ENCODE measurements around the gene SCYL1.

SCYL1 gene

DNA sequence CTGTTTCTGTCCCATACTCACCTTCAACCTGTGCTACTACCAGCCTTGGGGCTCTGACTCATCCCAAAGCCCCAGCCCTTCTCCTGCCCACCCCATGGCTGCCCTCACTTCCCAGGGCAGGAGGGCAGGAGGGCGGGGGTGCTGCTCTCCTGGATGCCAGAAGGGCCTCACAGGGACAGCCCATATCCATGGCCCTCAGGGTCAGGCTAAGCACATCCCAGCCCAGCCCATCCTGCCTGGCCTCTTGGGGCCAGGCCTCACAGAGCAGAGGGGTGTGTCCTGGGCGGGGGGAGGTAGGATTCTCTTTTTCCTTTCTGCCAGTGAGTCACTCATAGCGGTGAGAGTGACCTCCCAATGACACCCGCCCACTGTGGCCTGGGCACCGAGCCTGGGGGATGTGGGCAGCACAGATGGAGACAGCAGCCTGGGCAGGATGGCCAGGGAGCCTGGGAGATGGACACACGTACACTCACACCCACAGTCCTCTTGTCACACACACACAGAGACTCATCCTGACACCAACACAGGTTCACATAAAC is 30.9 kb downstream of the SCYL1 start:
- no peak for DNase-seq

DNA sequence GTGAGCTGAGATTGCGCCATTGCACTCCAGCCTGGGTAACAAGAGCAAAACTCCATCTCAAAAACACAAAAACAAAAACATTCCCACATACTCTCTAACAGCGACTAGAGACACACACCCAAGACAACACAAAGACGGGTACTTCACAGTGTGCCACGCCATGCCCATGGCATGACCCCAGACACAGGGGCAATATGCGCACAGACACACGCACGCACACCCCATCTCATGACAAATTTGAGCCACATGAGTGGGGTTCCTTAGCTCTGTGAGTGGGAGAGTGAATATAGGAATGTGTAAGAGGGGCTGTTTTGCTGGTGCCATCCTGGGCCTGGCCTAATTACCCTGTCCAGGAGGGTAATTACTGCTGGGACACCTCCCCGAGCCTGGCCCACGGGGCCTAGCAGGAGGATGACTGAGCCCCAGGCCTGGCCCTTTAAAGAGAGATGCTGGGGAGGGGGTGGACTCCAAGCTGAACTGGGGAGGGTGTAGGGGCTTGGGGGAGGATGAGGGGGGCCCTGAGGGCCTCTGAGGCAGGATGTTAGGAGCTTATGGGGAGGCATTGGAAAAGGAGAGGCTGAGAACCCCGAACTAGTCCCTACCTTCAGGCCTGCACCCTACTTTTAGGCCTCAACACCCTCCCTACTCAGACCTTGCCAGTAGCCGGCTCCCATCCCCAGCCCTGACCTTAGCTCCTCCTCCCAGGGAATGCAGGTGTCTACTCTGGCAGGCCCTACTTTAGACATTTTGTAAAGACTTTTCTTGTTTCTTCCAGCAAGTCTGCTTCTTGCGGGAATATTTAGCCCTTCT is 31.8 kb downstream of the SCYL1 start:
- no peak for DNase-seq

- no peak for DNase-seq
Measured at GRCh38 chr11:65557280-65558001, 32.6 kb downstream of the SCYL1 start.

GRCh38 chr11:65558002-65558929 is 33.4 kb downstream of the SCYL1 start, which contains the start of gene LTBP3:
Gene LTBP3, minus strand, starts transcription at chr11:65558359. Its CDS starts 400 bp downstream, at chr11:65557959.
- peak in 1 of 2 donors; percentile 46 for DNase-seq

GRCh38 chr11:65558930-65559509 is 34.1 kb downstream of the SCYL1 start:
- DNase-seq: no peak

DNA sequence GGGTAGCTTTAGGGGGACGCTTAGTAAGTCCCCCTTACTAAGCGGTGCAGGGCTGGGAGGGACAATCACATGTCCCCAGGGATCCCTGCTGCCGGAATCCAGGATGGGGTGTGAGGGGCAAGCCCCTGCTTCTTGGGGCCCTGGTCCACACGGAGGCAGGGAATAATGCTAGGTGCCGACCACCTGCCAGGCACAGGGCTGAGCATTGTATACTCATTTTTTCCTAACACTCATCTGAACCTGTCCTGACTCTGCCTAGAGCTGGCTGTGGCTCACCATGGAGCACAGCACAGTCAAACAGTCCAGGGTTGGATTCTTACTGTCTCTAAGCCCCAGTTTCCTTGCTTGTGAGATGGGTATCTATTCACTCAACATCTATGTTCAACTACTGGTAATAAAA is 34.7 kb downstream of the SCYL1 start:
- no peak for DNase-seq

- no peak for DNase-seq
Measured at GRCh38 chr11:65559951-65560537, 35.2 kb downstream of the SCYL1 start.

DNA sequence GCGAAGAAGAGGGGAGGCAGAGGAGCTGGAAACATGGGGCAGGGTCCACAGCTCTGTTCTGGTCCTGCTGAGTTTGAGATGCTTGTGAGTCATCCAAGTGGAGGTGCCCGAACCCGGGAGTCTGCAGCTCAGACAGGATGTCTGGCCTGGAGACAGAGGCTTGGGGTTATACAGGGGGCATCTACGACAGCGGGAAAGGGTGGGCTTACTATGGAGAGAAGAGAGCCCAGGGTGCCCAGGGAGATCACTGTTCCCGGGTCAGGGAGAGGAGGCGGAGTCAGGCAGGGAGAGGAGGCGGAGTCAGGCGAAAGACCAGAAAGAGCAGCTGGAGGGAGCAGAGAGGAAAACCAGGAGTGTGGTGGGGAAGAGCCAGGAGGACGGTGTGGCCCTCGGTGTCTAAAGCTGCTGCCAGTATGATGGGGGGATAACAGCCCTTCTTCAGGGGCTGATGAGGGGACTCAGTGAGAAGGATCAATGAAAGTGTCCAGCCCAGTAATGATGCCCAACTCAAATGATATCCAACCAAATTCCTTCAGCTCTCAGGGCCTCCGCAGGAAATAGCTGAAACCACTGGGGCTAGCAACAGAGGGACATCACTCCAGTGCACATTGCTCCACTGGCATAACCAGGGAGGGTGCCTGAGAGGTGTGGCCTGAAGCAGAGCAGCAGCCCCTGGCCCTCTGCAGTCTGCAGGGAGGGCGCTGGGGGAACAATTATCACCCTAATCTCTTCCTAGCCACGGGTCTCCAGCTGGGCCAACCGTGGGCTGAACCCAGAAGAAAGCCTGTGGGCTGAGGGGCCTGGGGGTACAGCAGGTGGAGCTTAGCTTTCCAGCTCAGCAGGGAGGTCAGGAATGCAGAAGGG is 35.9 kb downstream of the SCYL1 start:
- DNase-seq: no peak

GRCh38 chr11:65562020-65562419 is 37.1 kb downstream of the SCYL1 start:
- no peak for DNase-seq

DNA sequence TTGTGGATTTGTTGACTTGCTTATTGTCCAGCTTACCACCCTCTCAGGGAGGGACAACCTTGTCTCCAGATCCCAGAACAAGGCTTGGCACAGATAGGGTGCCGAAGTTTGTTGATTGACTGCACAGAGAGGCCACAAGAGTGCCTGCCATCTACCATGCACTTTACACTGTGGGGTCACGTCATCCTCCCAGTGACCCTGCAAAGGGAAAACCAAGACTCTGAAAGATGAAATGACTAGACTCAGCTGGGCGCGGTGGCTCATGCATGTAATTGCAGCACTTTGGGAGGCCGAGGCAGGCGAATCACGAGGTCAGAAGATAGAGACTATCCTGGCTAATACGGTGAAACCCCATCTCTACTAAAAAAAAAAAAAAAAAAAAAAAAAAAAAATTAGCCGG is 37.9 kb downstream of the SCYL1 start:
- no peak for DNase-seq

DNA sequence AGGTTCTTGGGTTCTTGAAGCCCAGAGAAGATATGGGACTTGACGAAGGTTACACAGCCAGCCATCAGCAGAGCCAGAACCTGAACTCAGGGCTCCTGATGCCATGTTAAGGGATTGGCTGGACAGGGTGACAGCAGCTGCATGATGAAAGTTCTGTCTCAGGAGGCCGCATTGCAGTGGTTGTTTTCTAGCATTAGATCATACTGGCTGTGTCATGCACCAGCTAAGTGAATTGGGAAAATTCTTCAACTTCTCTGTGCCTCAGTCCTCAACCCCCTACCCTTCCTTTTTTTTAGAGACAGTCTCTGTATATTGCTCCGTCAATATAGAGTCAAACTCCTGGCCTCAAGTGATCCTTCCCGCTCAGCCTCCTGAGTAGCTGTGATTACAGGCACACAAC is 38.7 kb downstream of the SCYL1 start:
- DNase-seq: no peak

- peak in 1 of 2 donors; percentile 55 for DNase-seq
Measured at GRCh38 chr11:65564879-65565559, 40.1 kb downstream of the SCYL1 start.

GRCh38 chr11:65565624-65566453 is 41.0 kb downstream of the SCYL1 start:
- DNase-seq: peak; percentile 76 to 83

- no peak for DNase-seq
Measured at GRCh38 chr11:65569164-65569972, 44.5 kb downstream of the SCYL1 start.

DNA sequence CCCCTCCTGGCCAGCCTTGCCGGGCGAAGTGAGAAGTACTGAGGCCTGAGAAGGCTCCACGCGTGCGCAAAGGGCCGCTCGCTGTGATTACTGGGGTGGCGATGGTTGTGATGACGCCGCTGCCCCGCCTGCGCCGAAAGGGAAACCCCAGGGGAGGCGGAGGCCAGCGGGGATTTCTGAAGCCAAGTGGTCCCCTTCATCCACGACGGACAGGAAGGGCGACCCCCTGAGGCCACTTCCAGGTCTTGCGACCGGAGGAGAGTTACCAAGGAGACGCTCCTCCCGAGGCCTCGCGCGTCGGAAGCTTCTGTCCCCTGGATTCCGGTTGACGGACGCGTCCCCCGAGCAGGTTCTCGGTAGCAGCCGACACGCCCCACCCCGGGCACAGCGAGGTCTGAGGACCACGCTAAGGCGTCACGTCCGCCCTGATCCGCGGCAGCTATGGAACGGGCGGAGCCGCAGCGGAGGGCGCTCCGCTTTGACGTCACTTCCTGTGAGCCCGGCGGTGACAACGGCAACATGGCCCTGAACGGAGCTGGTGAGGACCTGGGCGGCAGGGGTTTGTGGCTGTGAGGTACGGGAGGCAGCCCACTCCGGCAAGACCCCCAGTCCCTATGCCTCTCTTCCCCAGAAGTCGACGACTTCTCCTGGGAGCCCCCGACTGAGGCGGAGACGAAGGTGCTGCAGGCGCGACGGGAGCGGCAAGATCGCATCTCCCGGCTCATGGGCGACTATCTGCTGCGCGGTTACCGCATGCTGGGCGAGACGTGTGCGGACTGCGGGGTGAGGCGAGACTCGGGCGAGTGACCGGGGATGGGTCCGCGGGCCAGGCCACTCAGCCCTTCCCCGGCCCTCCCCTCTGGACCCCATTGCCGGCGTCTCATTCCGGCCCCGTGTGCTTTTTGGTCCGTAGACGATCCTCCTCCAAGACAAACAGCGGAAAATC is 45.4 kb downstream of the SCYL1 start, which contains the start of gene ZNRD2:
TSS of gene ZNRD2 (plus strand) at position 505 of the 946 bp plus-strand sequence. CDS start at position 520, 15 bp downstream.
- DNase-seq: peak; percentile 98 to 99

DNA sequence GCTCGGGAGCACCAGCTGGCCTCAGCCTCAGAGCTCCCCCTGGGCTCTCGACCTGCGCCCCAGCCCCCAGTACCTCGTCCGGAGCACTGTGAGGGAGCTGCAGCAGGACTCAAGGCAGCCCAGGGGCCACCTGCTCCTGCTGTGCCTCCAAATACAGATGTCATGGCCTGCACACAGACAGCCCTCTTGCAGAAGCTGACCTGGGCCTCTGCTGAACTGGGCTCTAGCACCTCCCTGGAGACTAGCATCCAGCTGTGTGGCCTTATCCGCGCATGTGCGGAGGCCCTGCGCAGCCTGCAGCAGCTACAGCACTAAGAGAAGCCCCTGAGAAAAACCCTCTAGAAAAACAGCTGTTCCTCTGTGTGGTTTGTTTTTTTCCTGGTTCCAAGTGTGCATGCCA is 46.5 kb downstream of the SCYL1 start:
- DNase-seq: no peak

GRCh38 chr11:65571940-65572339 is 47.1 kb downstream of the SCYL1 start:
- DNase-seq: no peak

All from CD4-positive, alpha-beta T cell treated with Interleukin-4 for 1 hour (primary cell).